ENCODE data around the gene CD44.

DNA sequence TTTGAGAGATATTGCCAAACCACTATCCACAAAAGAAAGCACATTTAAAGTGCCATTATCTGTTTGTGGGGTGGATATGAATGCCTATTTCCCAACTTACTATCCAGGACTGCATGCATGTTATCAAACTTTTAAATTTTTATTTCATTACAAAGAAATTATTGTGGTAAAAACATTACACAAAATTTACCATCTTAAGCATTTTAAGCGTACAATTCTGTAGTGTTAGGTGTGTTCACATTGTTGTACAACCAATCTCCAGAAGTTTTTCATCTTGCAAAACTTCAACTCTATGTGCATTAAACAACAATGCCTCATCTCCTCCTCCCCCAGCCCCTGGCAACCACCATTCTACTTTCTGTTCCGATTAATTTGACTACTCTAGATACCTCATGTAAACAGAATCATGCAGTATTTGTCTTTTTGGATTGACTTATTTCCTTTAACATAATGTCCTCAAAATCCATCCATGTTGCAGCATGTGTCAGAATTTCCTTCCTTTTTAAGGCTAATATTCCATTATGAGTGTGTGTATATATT lies 17.6 kb upstream of the CD44 start:
- TF ChIP-seq, protein P1, sequence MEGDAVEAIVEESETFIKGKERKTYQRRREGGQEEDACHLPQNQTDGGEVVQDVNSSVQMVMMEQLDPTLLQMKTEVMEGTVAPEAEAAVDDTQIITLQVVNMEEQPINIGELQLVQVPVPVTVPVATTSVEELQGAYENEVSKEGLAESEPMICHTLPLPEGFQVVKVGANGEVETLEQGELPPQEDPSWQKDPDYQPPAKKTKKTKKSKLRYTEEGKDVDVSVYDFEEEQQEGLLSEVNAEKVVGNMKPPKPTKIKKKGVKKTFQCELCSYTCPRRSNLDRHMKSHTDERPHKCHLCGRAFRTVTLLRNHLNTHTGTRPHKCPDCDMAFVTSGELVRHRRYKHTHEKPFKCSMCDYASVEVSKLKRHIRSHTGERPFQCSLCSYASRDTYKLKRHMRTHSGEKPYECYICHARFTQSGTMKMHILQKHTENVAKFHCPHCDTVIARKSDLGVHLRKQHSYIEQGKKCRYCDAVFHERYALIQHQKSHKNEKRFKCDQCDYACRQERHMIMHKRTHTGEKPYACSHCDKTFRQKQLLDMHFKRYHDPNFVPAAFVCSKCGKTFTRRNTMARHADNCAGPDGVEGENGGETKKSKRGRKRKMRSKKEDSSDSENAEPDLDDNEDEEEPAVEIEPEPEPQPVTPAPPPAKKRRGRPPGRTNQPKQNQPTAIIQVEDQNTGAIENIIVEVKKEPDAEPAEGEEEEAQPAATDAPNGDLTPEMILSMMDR (conservative IDR thresholded peaks at IDR 0.05 in 1 of 2, IDR thresholded peaks at IDR 0.05 in 1 of 2; ENCODE audit: low read depth in 1 of 2, low read length in 2 of 2) = no peak
- TF ChIP-seq EZH2 (IDR thresholded peaks at IDR 0.05; ENCODE audit: low read length, missing control alignments) = no peak
